Retinal pigment epithelial cell (primary cell): ENCODE data around the gene ATF3.
"Not testable (repeated sequence)": the region's sequence is repeated elsewhere in the genome, so short reads cannot be mapped to it uniquely, and the experiment has no call there.

Source experiments
- DNase-seq: peaks from one replicate; pipeline ENCODE4 v3.0.0-alpha.2; 2010; ENCODE audit warnings: low read depth
- H3K4me3 ChIP-seq: 2 replicates; pipeline ENCODE4 v1.5.1; 2011; ENCODE audit warnings: mild to moderate bottlenecking, low read length, control low read depth, moderate library complexity
- CTCF ChIP-seq: conservative IDR thresholded peaks from 2 replicates; pipeline ENCODE4 v1.5.1; 2011; ENCODE audit warnings: low read depth, low read length, control low read depth, inconsistent platforms

Gene ATF3

GRCh38 chr1:212652609-212653008 lies 44.0 kb downstream of the ATF3 start:
- no peak for DNase-seq
- TF ChIP-seq CTCF = no peak
- no peak overlapping the region for H3K4me3 ChIP-seq

- no peak for DNase-seq
- no peak overlapping the region for H3K4me3 ChIP-seq
- no peak for TF ChIP-seq CTCF
Measured at GRCh38 chr1:212655668-212656440, 47.3 kb downstream of the ATF3 start.

- TF ChIP-seq CTCF = no peak
- H3K4me3 ChIP-seq = no peak overlapping the region
- no peak for DNase-seq
Measured at GRCh38 chr1:212656730-212657129, 48.2 kb downstream of the ATF3 start.

GRCh38 chr1:212658250-212658649 lies 49.7 kb downstream of the ATF3 start:
- DNase-seq, H3K4me3 ChIP-seq: not testable (repeated sequence)

- DNase-seq = no peak
- TF ChIP-seq CTCF = no peak
- H3K4me3 ChIP-seq = no peak overlapping the region
Measured at GRCh38 chr1:212664409-212665199, 56.0 kb downstream of the ATF3 start.

- TF ChIP-seq CTCF = peak; percentile 94
- peak; percentile 31 for DNase-seq
- H3K4me3 ChIP-seq = peak overlapping the region; percentile 75
Measured at GRCh38 chr1:212665241-212666115, 56.9 kb downstream of the ATF3 start.
